Hematopoietic multipotent progenitor cell treated with erythropoietin and hydrocortisone succinate and interleukin-3 and kit ligand, for 6 days (in vitro differentiated cells): ENCODE measurements around the gene CTSC.
A peak's percentile ranks its signal among the peaks of the same experiment; 100 is the strongest.

Experiments used
- DNase-seq: peaks from one replicate; pipeline ENCODE4 v3.0.0-alpha.2; 2015

The CTSC gene

GRCh38 chr11:88337181-88337986, at the start of gene CTSC:
TSS of gene CTSC (minus strand) at chr11:88337736. CDS start at chr11:88337672, 64 bp downstream.
- DNase-seq: peak; percentile 98

GRCh38 chr11:88384669-88385005, 47.1 kb upstream of the CTSC start:
- DNase-seq: no peak

GRCh38 chr11:88384004-88384668, 46.6 kb upstream of the CTSC start:
- DNase-seq: no peak

GRCh38 chr11:88383447-88383846, 45.9 kb upstream of the CTSC start:
- DNase-seq: no peak

- DNase-seq: no peak
These were observed 41.6 kb upstream of the CTSC start for GRCh38 chr11:88379130-88379529.

- DNase-seq: no peak
These were observed 41.0 kb upstream of the CTSC start for GRCh38 chr11:88378422-88379066.

- DNase-seq: no peak
These were observed 40.1 kb upstream of the CTSC start for GRCh38 chr11:88377646-88378045.

GRCh38 chr11:88377144-88377543, 39.6 kb upstream of the CTSC start:
- DNase-seq: no peak

- no peak for DNase-seq
These were observed 38.5 kb upstream of the CTSC start for GRCh38 chr11:88375927-88376470.

GRCh38 chr11:88370782-88371181, 33.2 kb upstream of the CTSC start:
- no peak for DNase-seq

GRCh38 chr11:88367310-88367709, 29.8 kb upstream of the CTSC start:
- no peak for DNase-seq

- peak; percentile 37 for DNase-seq
These were observed 26.1 kb upstream of the CTSC start for GRCh38 chr11:88363648-88364065.

GRCh38 chr11:88363004-88363403, 25.5 kb upstream of the CTSC start:
- no peak for DNase-seq

- DNase-seq: no peak
These were observed 22.6 kb upstream of the CTSC start for GRCh38 chr11:88360141-88360540.

- DNase-seq: peak; percentile 82
These were observed 22.0 kb upstream of the CTSC start for GRCh38 chr11:88359541-88359940.

- DNase-seq: no peak
These were observed 21.6 kb upstream of the CTSC start for GRCh38 chr11:88359114-88359513.

GRCh38 chr11:88358040-88358431, 20.5 kb upstream of the CTSC start:
- DNase-seq: no peak

GRCh38 chr11:88357323-88358039, 19.9 kb upstream of the CTSC start:
- peak; percentile 70 for DNase-seq

- no peak for DNase-seq
These were observed 18.4 kb upstream of the CTSC start for GRCh38 chr11:88355887-88356286.

GRCh38 chr11:88354912-88355311, 17.4 kb upstream of the CTSC start:
- DNase-seq: no peak

GRCh38 chr11:88353835-88354496, 16.4 kb upstream of the CTSC start:
- DNase-seq: no peak

GRCh38 chr11:88353386-88353785, 15.8 kb upstream of the CTSC start:
- DNase-seq: no peak
